A673 (cell line): Measurements from ENCODE around the gene FBXL7. TPM values are rescaled to one million over a fixed set of nuclear protein-coding genes. Genes with fewer than 3 reads are reported as not detected.

Source experiments
- BruUV-seq: library from RNA; stranded (reverse); fragments of 400-500 nt; replicated peaks from 2 replicates; lab custom pipeline; 2021; lab: Mats Ljungman, UMichigan
- CTCF ChIA-PET: fragments of 300-600 bp; sonication (Branson Sonifier 250); formaldehyde crosslinking; loops from one replicate; lab custom pipeline; 2022; ENCODE audit warnings: antibody characterized with exemption; lab: Charles Lee
- POLR2A ChIA-PET: fragments of 300-600 bp; sonication (Branson Sonifier 250); formaldehyde crosslinking; loops from one replicate; lab custom pipeline; 2022; ENCODE audit warnings: antibody characterized with exemption; ENCODE audit not compliant: low non-redundant PET; lab: Charles Lee
- DNase-seq: peaks from one replicate; pipeline ENCODE4 v3.0.0-alpha.2; 2015; ENCODE audit warnings: low spot score
- H3K27ac ChIP-seq: fragments of 200-600 bp; sonication (generic); 2 replicates; pipeline ENCODE4 v1.5.1; 2016; ENCODE audit warnings: mixed run types, low read depth, mild to moderate bottlenecking, mixed read lengths, antibody characterized with exemption, low read length; ENCODE audit not compliant: poor library complexity, severe bottlenecking
- H3K27me3 ChIP-seq: fragments of 200-600 bp; sonication (generic); replicated peaks from 2 replicates; pipeline ENCODE4 v1.6.1; 2017; ENCODE audit warnings: mixed run types, low read depth, mild to moderate bottlenecking, mixed read lengths, antibody characterized with exemption, low read length; ENCODE audit not compliant: insufficient read depth, poor library complexity
- H3K36me3 ChIP-seq: fragments of 200-600 bp; sonication (generic); 2 replicates; pipeline ENCODE4 v1.6.1; 2016; ENCODE audit warnings: mixed run types, mild to moderate bottlenecking, mixed read lengths, antibody characterized with exemption, low read length; ENCODE audit not compliant: insufficient read depth, poor library complexity, severe bottlenecking
- H3K4me1 ChIP-seq: fragments of 200-600 bp; sonication (generic); 2 replicates; pipeline ENCODE4 v1.6.1; 2017; ENCODE audit warnings: mixed run types, mild to moderate bottlenecking, mixed read lengths, antibody characterized with exemption, low read length; ENCODE audit not compliant: insufficient read depth, poor library complexity, severe bottlenecking
- H3K4me3 ChIP-seq: fragments of 200-600 bp; sonication (generic); 2 replicates; pipeline ENCODE4 v1.5.1; 2016; ENCODE audit warnings: low read depth, mixed run types, mild to moderate bottlenecking, mixed read lengths, low read length; ENCODE audit not compliant: poor library complexity, severe bottlenecking
- H3K9me3 ChIP-seq: fragments of 200-600 bp; sonication (generic); 2 replicates; pipeline ENCODE4 v1.6.1; 2016; ENCODE audit warnings: mixed run types, low read depth, mild to moderate bottlenecking, mixed read lengths, antibody characterized with exemption, low read length; ENCODE audit not compliant: poor library complexity, severe bottlenecking
- CTCF ChIP-seq: fragments of 300-800, 200-600 bp; sonication (generic); conservative IDR thresholded peaks from 2 replicates; pipeline ENCODE4 v1.5.1; 2017; ENCODE audit warnings: low read depth, mild to moderate bottlenecking, antibody characterized with exemption, low read length, moderate library complexity, mixed read lengths
- EZH2 ChIP-seq: fragments of 200-600 bp; sonication (generic); IDR thresholded peaks from 2 replicates; pipeline ENCODE4 v1.6.1; 2017; ENCODE audit warnings: borderline replicate concordance, low read depth, mild to moderate bottlenecking, mixed read lengths, antibody characterized with exemption, low read length; ENCODE audit not compliant: poor library complexity, severe bottlenecking
- intact Hi-C: fragments of 100-400 bp; cut with micrococcal nuclease; formaldehyde crosslinking; loops from one replicate; pipeline ENCODE4 v1.10.0; 2022; ENCODE audit not compliant: unreplicated experiment
- total RNA-seq: library from RNA; stranded (reverse); gene quantifications from 2 replicates; pipeline ENCODE4 v1.2.3, GENCODE V29; 2021

The FBXL7 gene
- total RNA-seq, 1 experiment from 2014 or later, result 5.9 TPM

- H3K36me3 ChIP-seq, result no peaks in the 10 kb centered on the region
- no peak overlapping the region for H3K4me3 ChIP-seq
- intact Hi-C loops, result no loop called here
- TF ChIP-seq EZH2 (no peak), CTCF (no peak)
- no peaks in the 10 kb centered on the region for H3K9me3 ChIP-seq
- no peak overlapping the region for H3K27ac ChIP-seq
- no peak for DNase-seq
- peaks cover 2% of the 10 kb centered on the region for H3K4me1 ChIP-seq
- CTCF ChIA-PET, result interaction anchor here (0.6 kb wide), 1 partner anchor 1118 kb away, joined by 3 read pairs; no protein-coding TSS in a partner anchor
- no TSS peak for BruUV-seq
- POLR2A ChIA-PET, result no interaction called here
- H3K27me3 ChIP-seq, result no peaks in the 10 kb centered on the region
These were observed 194.8 kb downstream of the FBXL7 start for GRCh38 chr5:15694696-15695214.

- H3K27ac ChIP-seq, result no peak overlapping the region
- H3K4me3 ChIP-seq, result no peak overlapping the region
- peaks cover 2% of the 10 kb centered on the region for H3K4me1 ChIP-seq
- no peaks in the 10 kb centered on the region for H3K9me3 ChIP-seq
- ChIA-PET POLR2A (no interaction called here), CTCF (no interaction called here)
- DNase-seq, result no peak
- no TSS peak for BruUV-seq
- intact Hi-C loops, result no loop called here
- no peaks in the 10 kb centered on the region for H3K36me3 ChIP-seq
- no peaks in the 10 kb centered on the region for H3K27me3 ChIP-seq
- TF ChIP-seq EZH2, result no peak
- TF ChIP-seq CTCF, result no peak
These were observed 195.3 kb downstream of the FBXL7 start for GRCh38 chr5:15695215-15695731.

GRCh38 chr5:15700373-15700772 lies 200.4 kb downstream of the FBXL7 start:
- intact Hi-C loops, result no loop called here
- no peak overlapping the region for H3K4me3 ChIP-seq
- CTCF ChIA-PET, result no interaction called here
- no peaks in the 10 kb centered on the region for H3K4me1 ChIP-seq
- no peak overlapping the region for H3K27ac ChIP-seq
- H3K36me3 ChIP-seq, result no peaks in the 10 kb centered on the region
- no peak for TF ChIP-seq EZH2
- TF ChIP-seq CTCF, result no peak
- H3K9me3 ChIP-seq, result no peaks in the 10 kb centered on the region
- DNase-seq, result no peak
- H3K27me3 ChIP-seq, result no peaks in the 10 kb centered on the region
- no TSS peak for BruUV-seq
- POLR2A ChIA-PET, result no interaction called here
